Keratinocyte (primary cell): ENCODE data around the gene MYCBPAP. TPM values are rescaled to one million over a fixed set of nuclear protein-coding genes. Genes with fewer than 3 reads are reported as not detected.

Source experiments
- DNase-seq: peaks from one replicate; pipeline ENCODE4 v3.0.0-alpha.2; 2011; ENCODE audit warnings: low read depth, missing footprints, low spot score
- FAIRE-seq: peaks from 2 replicates; lab custom pipeline; 2011; peaks lifted over from hg19 to GRCh38; lab: Jason Lieb, UNC
- H2AFZ ChIP-seq: 2 replicates; pipeline ENCODE4 v1.6.0; 2012; ENCODE audit warnings: low read length, control low read depth, inconsistent platforms; ENCODE audit not compliant: control insufficient read depth
- H3K27ac ChIP-seq: 2 replicates; pipeline ENCODE4 v1.5.1; 2011; ENCODE audit warnings: low read length; ENCODE audit not compliant: control insufficient read depth, insufficient read depth
- H3K27me3 ChIP-seq: 3 replicates; pipeline ENCODE4 v1.6.0; 2011; ENCODE audit warnings: low read length; ENCODE audit not compliant: control insufficient read depth, insufficient read depth; ENCODE audit errors: extremely low read depth
- H3K36me3 ChIP-seq, 2 experiments: 2 replicates in 1 of 2; 3 replicates in 1 of 2; pipeline ENCODE4 v1.5.1; 2011; ENCODE audit warnings: low read length in 2 of 2, mild to moderate bottlenecking in 1 of 2; ENCODE audit not compliant: control insufficient read depth in 2 of 2, insufficient read depth in 2 of 2; ENCODE audit errors: extremely low read depth in 1 of 2
- H3K4me1 ChIP-seq: 3 replicates; pipeline ENCODE4 v1.5.1; 2011; ENCODE audit warnings: low read length; ENCODE audit not compliant: control insufficient read depth, insufficient read depth; ENCODE audit errors: extremely low read depth
- H3K4me2 ChIP-seq: 3 replicates; pipeline ENCODE4 v1.6.0; 2011; ENCODE audit warnings: low read depth, low read length; ENCODE audit not compliant: control insufficient read depth, insufficient read depth; ENCODE audit errors: extremely low read depth
- H3K4me3 ChIP-seq, 3 experiments: fragments of 200-600 bp in 1 of 3; sonication (generic) in 1 of 3; 2 replicates in 2 of 3; 3 replicates in 1 of 3; pipeline ENCODE4 v1.5.1; 2011 to 2016; ENCODE audit warnings: low read length in 3 of 3, mild to moderate bottlenecking in 3 of 3, control low read depth in 2 of 3, inconsistent platforms in 1 of 3, low read depth in 1 of 3, mixed read lengths in 1 of 3, mixed run types in 1 of 3, moderate library complexity in 1 of 3; ENCODE audit not compliant: control insufficient read depth in 2 of 3, insufficient read depth in 2 of 3; ENCODE audit errors: extremely low read depth in 1 of 3
- H3K79me2 ChIP-seq: 2 replicates; pipeline ENCODE4 v1.6.0; 2012; ENCODE audit warnings: low read length; ENCODE audit not compliant: control insufficient read depth, insufficient read depth
- H3K9ac ChIP-seq: 3 replicates; pipeline ENCODE4 v1.6.0; 2011; ENCODE audit warnings: low read length; ENCODE audit not compliant: control insufficient read depth, insufficient read depth; ENCODE audit errors: extremely low read depth
- H3K9me1 ChIP-seq: 3 replicates; pipeline ENCODE4 v1.6.0; 2011; ENCODE audit warnings: low read length; ENCODE audit not compliant: control insufficient read depth, insufficient read depth; ENCODE audit errors: extremely low read depth
- H3K9me3 ChIP-seq: 2 replicates; pipeline ENCODE4 v1.5.1; 2012; ENCODE audit warnings: low read depth, low read length; ENCODE audit not compliant: control insufficient read depth
- H4K20me1 ChIP-seq: 3 replicates; pipeline ENCODE4 v1.6.0; 2011; ENCODE audit warnings: low read length; ENCODE audit not compliant: control insufficient read depth, insufficient read depth; ENCODE audit errors: extremely low read depth
- CTCF ChIP-seq, 3 experiments: IDR thresholded peaks in 1 of 3; conservative IDR thresholded peaks in 1 of 3; optimal IDR thresholded peaks in 1 of 3; 2 replicates in 2 of 3; 3 replicates in 1 of 3; pipeline versions ENCODE3 to v1.5.1; 2011; ENCODE audit warnings: low read length in 3 of 3, mild to moderate bottlenecking in 3 of 3, moderate library complexity in 2 of 3, control low read depth in 1 of 3, inconsistent platforms in 1 of 3; ENCODE audit not compliant: insufficient read depth in 2 of 3; ENCODE audit errors: extremely low read depth in 1 of 3
- EZH2 ChIP-seq: IDR thresholded peaks from one replicate; pipeline ENCODE4 v1.6.1; 2012; ENCODE audit warnings: inconsistent platforms, mild to moderate bottlenecking, low read length, moderate library complexity
- dilution Hi-C: fragments of 300-500 bp; cut with MboI; formaldehyde crosslinking; loops from one replicate; pipeline ENCODE4 v1.7.0; 2020; ENCODE audit warnings: low sequenced_read_pairs; ENCODE audit not compliant: extremely low pct_ligation_motif_present
- polyA plus RNA-seq, 5 experiments: library from polyadenylated mRNA; depleted of rRNA in 3 of 5; stranded (reverse) in 3 of 5; stranded (forward) in 1 of 5; unstranded in 1 of 5; fragments of >200 nt; gene quantifications; 1 replicate in 1 of 5; 2 replicates in 3 of 5; 3 replicates in 1 of 5; pipeline versions ENCODE4 v1.2.1 to v1.2.3, GENCODE V29; 2011 to 2012; ENCODE audit warnings: missing spikeins in 2 of 5, low read depth in 1 of 5, low replicate concordance in 1 of 5

The MYCBPAP gene
- polyA plus RNA-seq, 1 donor (not counting 4 experiments of a cell fraction or from before 2014, with no cell fraction given) = 9.5 TPM

DNA sequence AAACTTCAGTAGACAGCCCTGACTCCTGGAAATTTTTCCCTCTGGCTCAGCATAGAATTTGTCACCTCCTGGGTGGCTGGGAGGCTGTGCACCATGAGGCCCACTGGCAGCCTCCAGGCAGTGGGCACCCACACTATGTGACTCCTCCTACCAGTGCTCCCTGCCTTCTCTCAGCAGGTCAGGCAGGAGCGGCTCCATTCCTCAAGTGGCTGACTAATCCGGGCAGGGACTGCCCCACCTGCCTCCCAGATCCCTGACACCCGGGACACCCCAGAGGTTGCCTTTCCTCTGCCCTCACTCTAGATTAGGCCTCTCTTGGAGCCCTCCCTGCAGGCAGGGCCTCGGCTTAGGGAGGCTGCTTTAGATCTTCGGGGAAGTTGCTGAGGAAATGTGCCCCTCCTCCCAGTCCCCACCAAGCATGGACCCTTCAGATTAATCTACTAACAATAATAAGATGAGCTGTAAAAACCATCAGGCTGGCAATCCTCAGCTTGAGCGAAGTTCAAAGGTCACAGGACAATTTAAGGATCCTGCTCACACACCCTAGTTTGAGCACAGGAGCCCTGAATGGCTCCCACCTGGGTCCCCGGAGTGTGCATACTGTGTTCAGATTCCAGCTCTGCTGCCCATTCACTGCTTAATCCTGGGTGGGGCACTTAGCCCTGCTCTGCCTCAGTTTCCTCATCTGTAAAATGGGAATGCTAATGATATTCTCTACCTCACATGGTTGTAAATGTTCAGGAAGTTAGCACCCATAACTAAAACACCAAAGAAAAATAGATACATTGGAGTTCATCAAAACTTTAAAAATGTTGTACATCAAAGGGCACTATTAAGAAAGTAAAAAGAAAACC is 10.0 kb upstream of the MYCBPAP start:
- peak; percentile 71 for FAIRE-seq

GRCh38 chr17:50499270-50499669 is 9.0 kb upstream of the MYCBPAP start:
- Histone ChIP-seq H3K4me2 (no peak overlapping the region), H3K9me3 (no peaks in the 10 kb centered on the region), H3K27me3 (no peaks in the 10 kb centered on the region), H3K4me1 (peaks cover 18% of the 10 kb centered on the region), H3K79me2 (no peaks in the 10 kb centered on the region), H3K9me1 (no peaks in the 10 kb centered on the region), H3K27ac (no peak overlapping the region), H3K9ac (no peak overlapping the region), H2AFZ (no peak overlapping the region), H3K4me3 (no peak overlapping the region), H3K36me3 (no peaks in the 10 kb centered on the region), H4K20me1 (no peaks in the 10 kb centered on the region)
- no peak for DNase-seq
- no peak for TF ChIP-seq EZH2
- no peak for TF ChIP-seq CTCF (optimal IDR thresholded peaks at IDR 0.05 in 1 of 3, IDR thresholded peaks at IDR 0.05 in 1 of 3, conservative IDR thresholded peaks at IDR 0.05 in 1 of 3; ENCODE audit: extremely low read depth in 1 of 3, insufficient read depth in 2 of 3, low read length in 3 of 3)
- no peak for FAIRE-seq
- dilution Hi-C loops = no loop called here

More for the DNA sequence above, 10.0 kb upstream of the MYCBPAP start:
- Histone ChIP-seq H3K9me3 (no peaks in the 10 kb centered on the region), H3K4me2 (peak overlapping the region; percentile 46), H3K9ac (peak overlapping the region; percentile 8), H3K9me1 (no peaks in the 10 kb centered on the region), H3K27me3 (no peaks in the 10 kb centered on the region), H4K20me1 (no peaks in the 10 kb centered on the region), H2AFZ (peak overlapping the region; percentile 54), H3K27ac (peak overlapping the region; percentile 42), H3K4me3 (no peak overlapping the region), H3K79me2 (no peaks in the 10 kb centered on the region), H3K36me3 (no peaks in the 10 kb centered on the region), H3K4me1 (peaks cover 10% of the 10 kb centered on the region)
- dilution Hi-C loops = no loop called here
- TF ChIP-seq EZH2 (no peak), CTCF (optimal IDR thresholded peaks at IDR 0.05 in 1 of 3, IDR thresholded peaks at IDR 0.05 in 1 of 3, conservative IDR thresholded peaks at IDR 0.05 in 1 of 3; ENCODE audit: extremely low read depth in 1 of 3, insufficient read depth in 2 of 3, low read length in 3 of 3) (no peak)
- DNase-seq = peak; percentile 79
